Central memory CD8-positive, alpha-beta T cell (primary cell): Measurements from ENCODE around the gene SETD2.
A peak's percentile ranks its signal among the peaks of the same experiment; 100 is the strongest.

Experiments
- ATAC-seq: fragments of 150-1000 bp; cut with Tn5 transposase; replicated peaks from 2 replicates; pipeline ENCODE4 v1.10.0; 2022; ENCODE audit warnings: mild to moderate bottlenecking, moderate FRiP score, moderate number of reproducible peaks; ENCODE audit not compliant: poor library complexity, severe bottlenecking; ENCODE audit errors: extremely low read depth
- DNase-seq, 2 donors: peaks; one replicate each; pipeline ENCODE4 v3.0.0; 2021; ENCODE audit warnings: low spot score in 2 of 2
- H3K27ac Mint-ChIP-seq: one replicate; pipeline ENCODE4 v1.8.0; 2022; ENCODE audit warnings: low read depth, mild to moderate bottlenecking, moderate library complexity, mixed read lengths
- H3K27me3 Mint-ChIP-seq: one replicate; pipeline ENCODE4 v1.8.0; 2022; ENCODE audit warnings: mixed read lengths
- H3K36me3 Mint-ChIP-seq: one replicate; pipeline ENCODE4 v1.8.0; 2022; ENCODE audit warnings: mild to moderate bottlenecking, moderate library complexity, mixed read lengths; ENCODE audit not compliant: insufficient read depth
- H3K4me1 Mint-ChIP-seq: one replicate; pipeline ENCODE4 v1.8.0; 2022; ENCODE audit warnings: mixed read lengths
- H3K4me3 Mint-ChIP-seq: one replicate; pipeline ENCODE4 v1.8.0; 2022; ENCODE audit warnings: mild to moderate bottlenecking, moderate library complexity, mixed read lengths
- H3K9me3 Mint-ChIP-seq: one replicate; pipeline ENCODE4 v1.8.0; 2022; ENCODE audit warnings: mixed read lengths

Gene SETD2

DNA sequence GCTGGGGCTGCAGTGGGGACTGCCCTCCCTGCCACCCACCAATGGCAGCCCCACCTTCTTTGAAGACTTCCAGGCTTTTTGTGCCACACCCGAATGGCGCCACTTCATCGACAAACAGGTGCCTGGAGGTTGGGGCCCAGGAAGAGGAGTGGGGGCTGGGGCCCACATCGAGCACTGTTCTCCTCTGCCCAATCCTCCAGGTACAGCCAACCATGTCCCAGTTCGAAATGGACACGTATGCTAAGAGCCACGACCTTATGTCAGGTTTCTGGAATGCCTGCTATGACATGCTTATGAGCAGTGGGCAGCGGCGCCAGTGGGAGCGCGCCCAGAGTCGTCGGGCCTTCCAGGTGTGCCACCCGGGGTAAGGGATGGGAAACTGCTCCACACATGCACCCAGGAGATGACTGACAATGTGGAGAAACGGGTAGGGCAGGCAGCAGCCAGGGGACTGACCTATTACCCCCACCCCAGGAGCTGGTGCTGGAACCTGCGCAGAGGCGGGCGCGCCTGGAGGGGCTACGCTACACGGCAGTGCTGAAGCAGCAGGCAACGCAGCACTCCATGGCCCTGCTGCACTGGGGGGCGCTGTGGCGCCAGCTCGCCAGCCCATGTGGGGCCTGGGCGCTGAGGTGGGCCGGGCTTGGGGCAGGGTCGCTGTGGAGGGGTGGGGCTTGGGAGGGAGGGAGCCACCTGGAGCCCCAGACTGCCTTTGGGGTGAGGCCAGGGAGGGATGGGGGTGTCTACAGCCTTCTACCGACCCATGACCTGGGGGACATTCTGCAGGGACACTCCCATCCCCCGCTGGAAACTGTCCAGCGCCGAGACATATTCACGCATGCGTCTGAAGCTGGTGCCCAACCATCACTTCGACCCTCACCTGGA is 161.5 kb downstream of the SETD2 start:
- no peak for ATAC-seq
- Mint-ChIP-seq H3K4me3 (no peak overlapping the region), H3K4me1 (peaks cover 17% of the 10 kb centered on the region), H3K27me3 (no peaks in the 10 kb centered on the region), H3K27ac (no peak overlapping the region), H3K9me3 (no peaks in the 10 kb centered on the region), H3K36me3 (peaks cover 45% of the 10 kb centered on the region)
- DNase-seq: no peak

DNA sequence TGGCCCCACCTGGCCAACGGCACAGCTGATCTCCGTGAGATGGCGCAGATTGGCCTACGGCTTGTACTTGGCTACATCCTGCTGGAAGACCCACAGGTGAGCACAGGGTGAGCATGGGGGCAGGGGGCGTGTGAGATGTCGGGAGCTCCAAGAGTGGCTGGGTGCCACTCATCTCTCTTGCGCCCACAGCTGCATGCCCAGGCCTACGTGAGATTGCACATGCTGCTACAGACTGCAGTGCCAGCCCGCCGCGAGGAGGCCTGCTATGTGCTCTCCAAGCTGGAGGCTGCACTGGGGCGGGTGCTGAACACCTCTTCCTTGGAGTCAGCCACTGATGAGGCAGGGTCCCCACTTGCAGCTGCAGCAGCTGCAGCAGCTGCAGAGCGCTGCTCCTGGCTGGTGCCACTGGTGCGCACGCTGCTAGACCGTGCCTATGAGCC is 162.2 kb downstream of the SETD2 start:
- Mint-ChIP-seq H3K4me3 (no peak overlapping the region), H3K4me1 (peaks cover 24% of the 10 kb centered on the region), H3K9me3 (no peaks in the 10 kb centered on the region), H3K27ac (no peak overlapping the region), H3K27me3 (no peaks in the 10 kb centered on the region), H3K36me3 (peaks cover 45% of the 10 kb centered on the region)
- DNase-seq: no peak
- ATAC-seq: no peak

DNA sequence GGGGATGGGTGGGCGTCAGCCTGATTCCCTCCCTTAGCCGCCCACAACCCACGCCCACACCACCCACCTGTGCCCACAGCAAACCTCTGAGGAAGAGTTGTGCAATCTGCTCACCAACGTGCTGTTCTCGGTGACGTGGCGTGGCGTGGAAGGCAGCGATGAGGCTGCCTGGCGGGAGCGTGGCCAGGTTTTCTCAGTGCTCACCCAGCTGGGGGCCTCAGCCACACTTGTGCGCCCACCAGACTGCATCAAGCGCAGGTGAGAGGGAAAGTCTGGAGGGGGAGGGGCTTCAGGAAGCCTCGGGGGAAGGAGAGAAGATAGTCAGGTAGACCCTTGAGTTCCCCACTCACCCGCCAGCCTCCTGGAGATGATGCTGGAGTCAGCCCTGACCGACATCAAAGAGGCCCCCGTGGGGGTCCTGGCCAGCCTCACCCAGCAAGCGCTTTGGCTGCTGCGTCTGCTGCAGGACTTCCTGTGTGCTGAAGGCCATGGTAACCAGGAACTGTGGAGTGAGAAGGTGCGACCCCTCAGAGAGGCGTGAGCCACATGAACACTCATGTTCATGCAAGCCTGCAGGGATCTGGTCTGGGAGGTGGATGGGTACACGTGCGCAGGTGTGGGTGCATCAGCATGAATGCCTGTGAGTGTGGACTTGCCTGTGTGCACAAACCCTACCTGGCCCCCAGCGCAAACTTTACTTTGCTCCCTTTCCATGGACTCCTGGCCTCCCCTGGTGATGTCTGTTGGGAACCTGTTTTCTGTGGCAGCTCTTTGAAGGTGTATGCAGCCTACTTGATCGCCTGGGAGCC is 162.8 kb downstream of the SETD2 start:
- no peaks in the 10 kb centered on the region for H3K9me3 Mint-ChIP-seq
- DNase-seq (no peak), ATAC-seq (no peak)
- no peak overlapping the region for H3K4me3 Mint-ChIP-seq
- no peak overlapping the region for H3K27ac Mint-ChIP-seq
- H3K36me3 Mint-ChIP-seq: peaks cover 41% of the 10 kb centered on the region
- peaks cover 26% of the 10 kb centered on the region for H3K4me1 Mint-ChIP-seq
- H3K27me3 Mint-ChIP-seq: no peaks in the 10 kb centered on the region

DNA sequence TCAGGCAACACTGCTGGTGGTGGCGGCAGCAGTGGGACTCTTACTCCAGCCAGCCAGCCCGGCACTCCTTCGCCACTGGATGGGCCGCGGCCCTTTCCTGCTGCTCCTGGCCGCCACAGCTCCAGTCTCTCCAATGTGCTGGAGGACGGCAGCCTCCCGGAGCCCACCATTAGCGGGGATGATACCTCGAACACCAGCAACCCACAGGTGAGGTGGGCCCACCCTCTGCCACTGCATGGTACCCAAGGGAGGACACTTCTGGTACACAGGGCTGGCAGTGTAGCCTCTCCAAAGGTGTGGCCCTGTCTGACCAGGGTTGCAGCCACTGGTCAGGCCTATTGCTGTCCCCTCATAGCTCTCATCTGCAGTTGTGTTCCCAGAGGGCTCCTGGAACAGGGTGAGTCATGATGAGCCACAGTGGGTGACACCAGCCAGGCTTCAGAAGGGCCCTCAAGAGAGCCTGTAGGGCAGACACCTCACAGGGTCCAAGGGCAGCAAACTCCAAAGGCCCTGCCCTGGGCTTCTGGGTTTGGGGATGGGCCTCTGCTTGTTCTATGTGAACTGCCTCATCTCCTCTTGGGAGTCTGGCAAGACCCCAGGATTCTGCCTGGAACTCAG is 163.6 kb downstream of the SETD2 start:
- Mint-ChIP-seq H3K27me3 (no peaks in the 10 kb centered on the region), H3K4me3 (no peak overlapping the region), H3K9me3 (no peaks in the 10 kb centered on the region), H3K4me1 (peaks cover 21% of the 10 kb centered on the region), H3K36me3 (peaks cover 35% of the 10 kb centered on the region), H3K27ac (peak overlapping the region; percentile 6)
- DNase-seq: no peak
- ATAC-seq: no peak

DNA sequence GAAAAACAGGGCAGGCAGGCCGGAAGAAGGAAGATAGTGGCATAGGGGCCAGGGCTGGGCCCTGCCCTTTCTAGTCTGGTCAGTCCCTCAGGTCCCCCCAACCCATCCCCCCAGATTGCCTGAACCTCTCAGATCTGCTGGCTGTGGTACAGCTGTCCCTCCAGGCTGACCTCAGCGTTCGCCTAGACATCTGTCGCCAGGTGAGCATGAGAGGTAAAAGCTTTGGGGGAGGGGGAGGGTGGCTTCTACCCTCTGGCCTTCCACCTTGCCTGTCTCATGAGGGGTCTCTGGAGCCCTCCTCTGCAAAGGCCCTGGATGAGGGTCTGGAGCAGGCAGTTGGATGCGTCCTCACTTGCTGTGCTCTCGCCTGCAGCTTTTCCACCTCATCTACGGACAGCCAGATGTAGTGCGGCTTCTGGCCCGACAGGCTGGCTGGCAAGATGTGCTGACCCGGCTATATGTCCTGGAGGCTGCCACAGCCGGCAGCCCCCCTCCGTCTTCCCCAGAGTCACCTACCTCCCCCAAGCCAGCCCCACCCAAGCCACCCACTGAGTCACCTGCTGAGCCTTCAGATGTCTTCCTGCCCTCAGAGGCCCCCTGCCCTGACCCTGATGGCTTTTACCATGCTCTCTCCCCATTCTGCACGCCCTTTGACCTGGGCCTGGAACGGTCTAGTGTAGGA is 164.3 kb downstream of the SETD2 start:
- no peak overlapping the region for H3K4me3 Mint-ChIP-seq
- H3K27me3 Mint-ChIP-seq: no peaks in the 10 kb centered on the region
- peak overlapping the region; percentile 6 for H3K27ac Mint-ChIP-seq
- no peak for ATAC-seq
- DNase-seq: no peak
- H3K9me3 Mint-ChIP-seq: no peaks in the 10 kb centered on the region
- H3K36me3 Mint-ChIP-seq: peaks cover 35% of the 10 kb centered on the region
- H3K4me1 Mint-ChIP-seq: peaks cover 21% of the 10 kb centered on the region

DNA sequence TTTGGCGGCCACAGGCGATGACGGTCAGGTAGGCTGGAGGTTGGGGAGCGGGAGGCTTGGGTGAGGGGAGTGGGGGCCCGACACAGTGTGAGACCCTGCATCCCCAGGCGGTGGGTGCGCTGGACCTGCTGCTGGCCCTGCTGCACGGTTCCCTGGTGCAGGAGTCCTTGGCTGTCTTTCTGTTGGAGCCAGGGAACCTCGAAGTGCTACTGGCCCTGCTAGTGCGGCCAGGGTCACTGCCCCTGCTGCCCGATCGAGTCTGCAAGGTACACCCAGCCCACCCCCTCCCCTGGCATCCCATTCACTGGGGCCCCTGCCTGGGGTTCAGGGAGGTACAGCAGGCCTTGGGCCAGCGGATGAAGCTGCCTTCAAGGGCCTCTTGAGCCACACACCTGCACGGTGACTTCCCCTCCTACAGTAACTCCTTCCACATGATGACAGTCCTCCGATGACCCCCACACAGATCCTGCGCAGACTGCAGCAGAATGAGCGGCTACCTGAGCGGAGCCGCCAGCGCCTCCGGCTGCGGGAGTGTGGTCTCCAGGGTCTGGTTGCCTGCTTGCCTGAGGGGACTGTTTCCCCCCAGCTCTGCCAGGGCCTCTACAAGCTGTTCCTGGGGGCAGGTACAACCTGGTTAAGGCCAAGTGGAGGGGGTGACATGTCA is 164.9 kb downstream of the SETD2 start:
- Mint-ChIP-seq H3K9me3 (no peaks in the 10 kb centered on the region), H3K4me1 (peaks cover 21% of the 10 kb centered on the region), H3K36me3 (peaks cover 30% of the 10 kb centered on the region), H3K4me3 (no peak overlapping the region), H3K27ac (peak overlapping the region; percentile 84), H3K27me3 (no peaks in the 10 kb centered on the region)
- DNase-seq: no peak
- ATAC-seq: no peak

GRCh38 chr3:46998121-46998851 is 165.6 kb downstream of the SETD2 start:
- DNase-seq (peak; percentile 57 to 66), ATAC-seq (peak; percentile 61)
- Mint-ChIP-seq H3K27ac (peak overlapping the region; percentile 84), H3K9me3 (no peaks in the 10 kb centered on the region), H3K4me1 (peaks cover 21% of the 10 kb centered on the region), H3K27me3 (no peaks in the 10 kb centered on the region), H3K36me3 (peaks cover 27% of the 10 kb centered on the region), H3K4me3 (no peak overlapping the region)

DNA sequence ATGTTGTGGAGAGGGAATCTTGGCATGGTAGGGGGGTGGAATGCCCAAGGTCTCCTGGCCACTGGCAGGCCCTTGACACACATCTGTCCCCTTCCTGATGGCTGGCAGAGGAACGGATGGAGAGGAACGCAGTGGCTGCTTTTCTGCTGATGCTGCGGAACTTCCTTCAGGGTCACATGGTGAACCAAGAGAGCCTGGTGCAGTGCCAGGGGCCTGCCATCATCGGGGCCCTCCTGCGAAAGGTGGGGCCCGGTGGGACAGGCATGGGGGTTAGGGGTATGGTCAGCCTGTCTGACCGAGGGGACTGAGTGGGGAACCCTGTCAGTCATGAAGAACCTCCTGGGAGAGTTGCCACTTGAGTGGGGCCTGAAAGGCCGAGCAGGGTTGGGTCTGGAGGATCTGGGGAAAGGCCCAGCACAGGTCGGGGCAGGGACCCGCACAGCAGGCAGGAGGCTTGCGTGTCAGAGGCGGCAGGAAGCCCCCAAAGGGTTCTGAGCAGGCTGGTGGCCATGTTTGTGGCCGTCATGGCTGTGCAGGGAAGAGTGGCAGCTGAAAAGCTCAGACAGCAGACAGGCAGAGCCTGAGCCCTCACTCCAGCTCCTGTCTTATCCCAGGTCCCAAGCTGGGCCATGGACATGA is 166.3 kb downstream of the SETD2 start:
- Mint-ChIP-seq H3K4me1 (peaks cover 21% of the 10 kb centered on the region), H3K9me3 (no peaks in the 10 kb centered on the region), H3K4me3 (no peak overlapping the region), H3K27ac (peak overlapping the region; percentile 84), H3K36me3 (peaks cover 23% of the 10 kb centered on the region), H3K27me3 (no peaks in the 10 kb centered on the region)
- DNase-seq: no peak
- ATAC-seq: no peak

- DNase-seq: no peak
- Mint-ChIP-seq H3K4me3 (peak overlapping the region; percentile 52), H3K27me3 (no peaks in the 10 kb centered on the region), H3K4me1 (peaks cover 26% of the 10 kb centered on the region), H3K9me3 (no peaks in the 10 kb centered on the region), H3K27ac (peak overlapping the region; percentile 84), H3K36me3 (peaks cover 20% of the 10 kb centered on the region)
- no peak for ATAC-seq
Observed at GRCh38 chr3:46996689-46997452, 167.0 kb downstream of the SETD2 start.

GRCh38 chr3:46995901-46996562 is 167.9 kb downstream of the SETD2 start:
- ATAC-seq (no peak), DNase-seq (no peak)
- Mint-ChIP-seq H3K9me3 (no peaks in the 10 kb centered on the region), H3K4me3 (no peak overlapping the region), H3K36me3 (peaks cover 18% of the 10 kb centered on the region), H3K4me1 (peaks cover 33% of the 10 kb centered on the region), H3K27me3 (no peaks in the 10 kb centered on the region), H3K27ac (no peak overlapping the region)
